Motor neuron (in vitro differentiated cells): ENCODE results near the gene LDLRAD4. TPM values are rescaled to one million over a fixed set of nuclear protein-coding genes. Genes with fewer than 3 reads are reported as not detected.

Experiments used
- ATAC-seq, 8 experiments: fragments of 200-7000 bp; cut with Tn5 transposase; replicated peaks in 6 of 8; 2 replicates each; pipeline ENCODE4 v1.8.0; 2021; ENCODE audit warnings: mild to moderate bottlenecking in 8 of 8, moderate library complexity in 8 of 8
- H3K27ac ChIP-seq, 2 donors: fragments of 250-450 bp; sonication (Bioruptor Pico); 2 replicates each; pipeline ENCODE4 v1.9.0; 2021; ENCODE audit warnings: antibody characterized with exemption in 2 of 2, mild to moderate bottlenecking in 2 of 2, moderate library complexity in 1 of 2
- H3K4me1 ChIP-seq, 2 donors: fragments of 250-450 bp; sonication (Bioruptor Pico); replicated peaks in 1 of 2; 2 replicates each; pipeline ENCODE4 v1.6.1; 2021; ENCODE audit warnings: antibody characterized with exemption in 2 of 2, mild to moderate bottlenecking in 2 of 2, moderate library complexity in 1 of 2
- H3K4me3 ChIP-seq, 5 donors: fragments of 250-450 bp; sonication (Bioruptor Pico); 2 replicates each; pipeline ENCODE4 v1.9.0; 2021; ENCODE audit warnings: antibody characterized with exemption in 5 of 5, mild to moderate bottlenecking in 5 of 5, moderate library complexity in 4 of 5
- WGBS, 10 experiments: fragments of 450-650 bp; shearing (Covaris generic); methylation state at CpG; one replicate each; pipeline ENCODE4 v1.0.0; 2022; 5-methylcytosine and 5-hydroxymethylcytosine counted together
- in situ Hi-C, 9 experiments: fragments of 400-800 bp; cut with MboI; loops; one replicate each; pipeline ENCODE4 v1.15.0; 2021; ENCODE audit warnings: low sequenced_read_pairs in 9 of 9, low pct_unique_long_range_greater_than_20kb in 2 of 9; ENCODE audit not compliant: unreplicated experiment in 9 of 9
- total RNA-seq, 8 experiments: library from RNA; unstranded; fragments of 300-600 nt; gene quantifications; 2 replicates each; pipeline versions ENCODE4 v1.2.3 to v1.2.4, GENCODE V29; 2022

The LDLRAD4 gene
- total RNA-seq, 8 experiments from 2014 or later = 0.25 to 39.8 (median 1.8) TPM

DNA sequence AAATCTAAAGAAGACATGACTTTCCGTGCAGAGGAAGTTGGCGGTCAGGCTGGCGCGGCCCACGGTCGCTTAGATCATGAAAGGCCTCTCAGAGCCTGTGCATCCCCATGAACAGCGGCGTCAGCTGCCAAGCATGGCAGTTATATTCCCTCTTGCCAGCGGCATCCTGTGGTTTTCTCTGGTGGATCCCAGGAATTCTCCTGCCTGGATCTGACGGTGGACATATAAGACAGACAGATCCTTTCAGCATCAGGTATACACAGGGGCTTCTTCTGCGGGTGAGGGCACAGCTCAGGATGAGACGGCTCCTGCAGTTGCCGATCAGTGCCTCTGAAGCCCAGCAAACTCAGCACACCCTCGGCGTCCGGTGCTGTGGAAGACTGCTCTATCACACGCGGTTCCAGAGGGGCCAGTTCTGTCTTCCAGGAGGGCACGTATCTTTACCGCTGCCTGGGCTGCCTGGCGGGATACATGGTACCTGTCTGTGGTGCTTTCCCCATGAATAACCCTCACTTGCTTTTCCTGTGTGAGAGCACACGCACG is 157.8 kb downstream of the LDLRAD4 start:
- Histone ChIP-seq H3K27ac (no peak overlapping the region), H3K4me3 (no peak overlapping the region), H3K4me1 (peaks cover 21 to 27% of the 10 kb centered on the region in 2 donors)
- in situ Hi-C loops = no loop called here
- ATAC-seq = no peak
- 70 to 98% (median 90%) methylated on average over 2 to 9 of the region's 23 CpGs; no CpG with 5 or more reads in 3 of the 10 experiments for WGBS, 10 experiments

DNA sequence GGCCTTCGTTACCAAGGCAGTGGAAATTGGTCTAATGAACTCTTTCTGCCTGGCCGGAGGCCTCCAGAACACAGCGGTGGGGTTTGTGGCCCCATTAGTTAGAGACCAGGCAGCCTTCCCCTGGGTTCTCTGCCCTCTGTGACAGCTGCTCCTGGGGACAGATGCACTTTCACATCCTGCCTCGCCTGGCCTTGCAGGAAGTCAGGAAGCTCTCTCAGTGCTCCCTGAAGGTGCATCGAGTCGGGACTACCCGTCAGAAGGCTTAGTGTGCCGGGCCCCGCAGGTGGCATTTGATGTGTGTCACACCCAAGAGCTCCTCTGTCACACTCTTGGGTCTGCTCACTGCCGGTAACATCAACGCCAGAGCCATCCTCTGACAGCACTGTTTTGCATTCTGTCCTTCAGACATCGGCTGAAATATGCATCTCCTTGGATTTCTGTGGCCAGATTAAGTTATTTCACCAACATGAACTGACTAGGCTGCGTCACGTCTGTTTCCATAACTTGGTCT is 158.3 kb downstream of the LDLRAD4 start:
- Histone ChIP-seq H3K4me1 (peaks cover 23 to 32% of the 10 kb centered on the region in 2 donors), H3K27ac (no peak overlapping the region), H3K4me3 (no peak overlapping the region)
- no peak for ATAC-seq
- 67 to 100% (median 92%) methylated on average over 1 to 5 of the region's 14 CpGs; no CpG with 5 or more reads in 3 of the 10 experiments for WGBS, 10 experiments
- in situ Hi-C loops = no loop called here

DNA sequence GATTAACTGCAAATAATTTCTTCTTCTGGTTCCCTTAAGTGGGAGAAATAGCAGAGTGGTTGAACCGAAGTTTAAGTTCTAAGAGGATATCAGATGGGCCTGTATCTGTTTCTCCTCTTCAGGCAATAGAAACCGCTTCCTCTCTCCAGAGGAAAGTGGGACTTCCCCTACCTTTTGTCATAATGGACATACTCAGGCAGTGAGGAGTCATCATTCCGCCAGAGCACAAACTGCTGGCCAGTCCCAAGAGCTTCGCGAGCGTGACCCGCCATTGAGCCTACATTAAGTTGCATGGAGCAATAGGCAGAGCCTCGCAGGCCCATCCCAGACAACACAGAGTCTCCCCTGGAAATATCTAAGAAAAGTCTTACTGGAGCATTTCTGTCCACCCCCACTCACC is 158.9 kb downstream of the LDLRAD4 start:
- in situ Hi-C loops = no loop called here
- H3K27ac ChIP-seq = no peak overlapping the region
- H3K4me3 ChIP-seq = no peak overlapping the region
- WGBS, 10 experiments = 82 to 100% (median 98%) methylated on average over 1 to 7 of the region's 8 CpGs; no CpG with 5 or more reads in 2 of the 10 experiments
- ATAC-seq = no peak
- H3K4me1 ChIP-seq = peaks cover 29 to 38% of the 10 kb centered on the region in 2 donors

DNA sequence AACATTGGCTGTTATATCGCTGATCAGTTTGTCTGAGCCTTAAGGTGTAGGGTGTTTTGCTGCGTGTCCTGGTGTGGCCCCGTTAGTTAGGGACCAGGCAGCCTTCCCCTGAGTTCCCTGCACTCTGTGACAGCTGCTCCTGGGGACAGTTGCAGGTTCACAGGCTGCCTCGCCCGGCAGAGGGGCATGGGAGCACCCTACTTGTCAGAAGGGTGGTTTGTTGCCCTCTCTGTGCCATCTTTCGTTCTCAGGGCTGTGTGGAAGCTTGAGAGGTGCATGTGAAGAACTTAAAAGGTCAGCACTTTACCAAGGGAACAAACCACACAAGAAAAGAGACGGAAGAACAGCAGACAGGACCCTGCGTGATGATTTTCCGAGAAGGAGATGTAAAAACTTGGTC is 159.6 kb downstream of the LDLRAD4 start:
- Histone ChIP-seq H3K4me3 (no peak overlapping the region), H3K4me1 (peaks cover 31 to 41% of the 10 kb centered on the region in 2 donors), H3K27ac (no peak overlapping the region)
- 80 to 100% (median 89%) methylated on average over 2 to 6 of the region's 9 CpGs; no CpG with 5 or more reads in 1 of the 10 experiments for WGBS, 10 experiments
- no peak for ATAC-seq
- in situ Hi-C loops = no loop called here

DNA sequence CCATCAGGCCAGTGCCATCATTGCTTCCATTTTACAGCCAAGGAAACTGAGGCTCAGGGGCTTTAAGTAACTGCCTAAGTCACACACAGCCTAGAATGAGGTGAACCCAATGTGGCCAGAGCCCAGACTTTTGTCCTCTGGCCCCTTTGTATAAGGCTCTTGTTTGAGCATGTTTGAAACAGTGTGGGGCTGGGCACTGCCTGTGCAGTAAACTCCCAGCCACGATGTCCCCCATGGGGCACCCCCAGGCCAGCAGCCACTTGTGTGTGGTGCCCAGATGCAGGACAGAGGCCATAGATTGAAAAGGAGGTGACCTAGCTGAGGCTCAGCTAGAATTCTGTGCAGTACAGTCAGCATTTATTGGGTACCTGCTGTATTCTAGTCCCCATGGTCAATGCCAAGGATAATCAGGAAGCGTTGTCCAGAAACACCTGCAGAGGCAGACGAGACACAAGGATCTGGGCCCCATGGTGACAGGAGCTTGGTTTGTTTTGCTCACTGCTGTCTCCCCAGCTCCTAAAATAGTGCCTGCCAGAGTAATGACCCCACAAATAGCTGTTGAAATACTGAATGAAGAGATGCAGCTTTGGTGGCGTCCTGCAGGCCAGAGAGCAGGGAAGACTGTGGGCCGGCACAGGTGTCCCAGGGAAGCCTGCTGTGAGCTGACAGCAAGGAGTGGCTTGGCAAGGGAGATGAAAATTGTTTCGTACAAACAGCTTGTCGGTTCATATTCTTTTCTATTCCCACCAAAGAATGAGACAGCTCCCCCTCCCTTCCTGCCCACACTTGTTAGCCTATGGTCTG is 160.7 kb downstream of the LDLRAD4 start:
- WGBS, 10 experiments = 54 to 95% (median 75%) methylated on average over 1 to 7 of the region's 7 CpGs; no CpG with 5 or more reads in 5 of the 10 experiments
- Histone ChIP-seq H3K27ac (no peak overlapping the region), H3K4me3 (no peak overlapping the region), H3K4me1 (peaks cover 29 to 41% of the 10 kb centered on the region in 2 donors)
- in situ Hi-C loops = no loop called here
- ATAC-seq = no peak

DNA sequence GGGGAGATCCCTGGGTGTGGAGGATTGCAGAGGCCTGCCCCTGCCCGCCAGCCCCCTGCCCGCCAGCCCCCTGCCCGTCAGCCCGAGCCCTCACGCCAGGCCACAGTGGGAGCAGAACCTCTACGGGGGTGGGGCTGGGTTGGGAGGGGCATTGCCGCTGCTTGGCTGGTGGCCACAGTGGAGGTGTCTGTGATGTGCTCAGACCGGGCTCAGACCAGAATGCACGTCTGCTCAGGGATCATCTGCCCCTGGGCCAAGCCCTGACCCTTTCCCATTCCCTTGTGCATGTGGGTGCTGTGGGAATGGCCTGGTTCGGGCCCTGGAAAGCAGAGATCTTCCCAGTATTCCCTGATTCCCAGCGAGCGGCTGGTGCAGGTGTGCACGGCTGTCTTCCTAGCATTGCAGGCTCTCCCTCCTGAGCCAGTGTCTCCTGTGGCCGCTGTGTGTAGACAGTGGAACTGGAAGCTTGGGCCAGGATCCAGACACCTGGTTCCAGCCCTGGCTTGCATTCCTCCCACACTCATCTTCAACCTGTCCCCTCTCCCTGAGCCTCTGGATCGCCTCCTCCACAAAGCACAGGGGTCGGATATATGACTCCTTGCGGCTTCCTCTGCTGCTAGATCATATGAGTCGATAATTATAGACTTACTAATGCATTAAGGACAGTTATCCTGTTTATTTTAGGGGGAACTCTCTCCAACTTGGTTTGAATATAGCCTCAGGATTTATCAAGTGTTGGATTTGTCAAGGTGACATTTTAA is 161.6 kb downstream of the LDLRAD4 start:
- WGBS, 10 experiments = 60 to 100% (median 80%) methylated on average over 1 to 4 of the region's 18 CpGs; no CpG with 5 or more reads in 2 of the 10 experiments
- H3K27ac ChIP-seq = no peak overlapping the region
- peaks cover 20 to 33% of the 10 kb centered on the region in 2 donors for H3K4me1 ChIP-seq
- no peak for ATAC-seq
- no peak overlapping the region for H3K4me3 ChIP-seq
- in situ Hi-C loops = no loop called here

DNA sequence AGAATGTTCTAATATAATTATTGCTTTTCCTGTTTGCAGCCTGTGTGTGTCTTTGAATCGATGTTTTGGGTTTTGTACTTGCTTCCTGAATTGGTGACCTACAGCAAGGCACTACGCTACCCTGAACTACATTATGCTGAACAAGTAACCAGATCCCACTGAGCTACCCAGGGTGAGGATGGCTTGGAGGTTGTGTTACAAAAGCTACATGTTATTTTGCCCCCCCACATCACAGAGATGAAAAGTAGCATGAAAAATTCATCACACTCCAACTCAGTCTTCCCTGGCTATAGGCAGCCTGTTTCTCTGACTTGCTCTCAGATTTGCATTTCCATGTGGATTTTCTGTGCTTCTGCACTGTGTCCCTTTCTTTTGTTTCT is 162.1 kb downstream of the LDLRAD4 start:
- no peak overlapping the region for H3K4me3 ChIP-seq
- WGBS, 10 experiments = 79 to 100% (median 100%) methylated on average over 1 to 2 of the region's 2 CpGs; no CpG with 5 or more reads in 3 of the 10 experiments
- no peak overlapping the region for H3K27ac ChIP-seq
- in situ Hi-C loops = no loop called here
- no peak for ATAC-seq
- peaks cover 16 to 29% of the 10 kb centered on the region in 2 donors for H3K4me1 ChIP-seq

DNA sequence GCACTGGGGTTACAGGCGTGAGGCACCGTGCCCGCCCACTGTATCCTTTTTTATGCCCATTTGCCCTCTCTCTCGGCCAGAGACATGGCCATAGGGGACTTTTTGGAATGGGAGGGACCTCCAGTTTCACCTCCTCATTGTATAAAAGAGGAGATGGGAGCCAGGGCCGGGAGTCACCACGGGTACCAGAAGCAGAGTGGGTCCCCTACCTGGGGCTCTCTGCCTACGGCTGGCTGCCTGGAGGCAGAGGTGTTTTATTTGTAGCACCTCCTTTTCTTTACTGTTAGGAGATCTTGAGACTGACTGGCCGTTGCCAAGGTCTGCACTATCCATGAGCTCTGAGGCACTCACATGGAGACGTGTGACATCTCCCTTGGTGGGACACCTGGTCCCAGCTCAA is 162.8 kb downstream of the LDLRAD4 start:
- Histone ChIP-seq H3K27ac (no peak overlapping the region), H3K4me1 (peaks cover 10 to 29% of the 10 kb centered on the region in 2 donors), H3K4me3 (no peak overlapping the region)
- WGBS, 10 experiments = 17 to 100% (median 98%) methylated on average over 1 to 4 of the region's 9 CpGs; no CpG with 5 or more reads in 6 of the 10 experiments
- ATAC-seq = peak in 3 of 8 experiments; percentile 9 to 19 (median 15)
- in situ Hi-C loops = no loop called here

DNA sequence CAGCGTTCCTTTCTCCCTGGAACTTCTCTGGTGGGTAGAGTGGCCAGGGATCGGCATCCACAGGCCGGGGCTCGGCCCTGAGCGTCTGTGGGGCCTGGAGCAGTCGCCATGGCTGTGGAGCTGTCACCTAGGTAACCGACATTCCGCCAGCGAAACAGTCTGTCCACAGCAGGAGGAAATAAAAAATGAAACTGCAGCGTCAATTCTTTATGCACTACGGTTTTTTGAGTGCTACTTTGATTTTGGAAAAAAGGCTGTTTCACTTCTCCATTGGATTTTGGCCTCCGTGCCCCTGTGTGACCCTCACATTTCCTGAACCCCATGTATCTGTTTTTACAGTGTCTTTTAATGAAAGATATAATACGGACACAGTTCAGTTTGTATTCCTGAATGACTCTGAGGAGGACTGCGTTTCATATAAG is 163.4 kb downstream of the LDLRAD4 start:
- WGBS, 10 experiments = 0 to 80% (median 65%) methylated on average over 1 to 12 of the region's 14 CpGs
- no peak overlapping the region for H3K27ac ChIP-seq
- H3K4me1 ChIP-seq = peaks cover 10 to 29% of the 10 kb centered on the region in 2 donors
- H3K4me3 ChIP-seq = no peak overlapping the region
- ATAC-seq = peak; percentile 82 to 95 (median 90)
- in situ Hi-C loops = no loop called here

DNA sequence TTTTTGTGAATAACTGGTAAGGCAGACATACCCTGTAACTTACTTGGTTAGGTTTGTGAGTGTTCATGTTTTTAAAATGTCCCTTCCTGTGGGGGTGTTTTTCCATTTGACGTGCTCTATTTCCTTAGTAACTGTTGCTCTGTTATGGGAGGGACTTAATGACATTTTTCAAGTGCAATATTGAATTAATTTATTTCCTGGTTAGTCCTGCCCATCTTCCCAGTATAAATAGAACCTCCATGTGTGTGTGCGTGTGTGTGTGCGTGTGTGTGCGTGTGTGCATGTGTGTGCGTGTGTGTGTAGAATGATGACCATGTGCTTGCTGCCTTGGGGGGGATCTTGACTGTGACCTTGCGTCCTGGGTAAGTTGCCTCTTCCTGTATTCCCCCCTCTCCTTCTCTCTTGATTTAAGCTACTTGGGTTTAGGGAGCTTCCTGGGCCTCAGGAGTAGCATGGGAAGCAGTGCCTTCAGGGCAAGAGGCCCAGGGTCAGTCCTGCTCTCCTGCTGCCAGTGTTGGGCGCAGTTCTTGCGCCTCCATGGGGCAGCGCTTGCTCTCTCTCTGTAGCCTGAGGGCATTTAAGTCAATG is 163.9 kb downstream of the LDLRAD4 start:
- Histone ChIP-seq H3K4me3 (no peak overlapping the region), H3K27ac (no peak overlapping the region), H3K4me1 (peaks cover 10 to 29% of the 10 kb centered on the region in 2 donors)
- 31 to 100% (median 85%) methylated on average over 1 to 7 of the region's 9 CpGs; no CpG with 5 or more reads in 2 of the 10 experiments for WGBS, 10 experiments
- peak; percentile 8 to 93 (median 46) for ATAC-seq
- in situ Hi-C loops = no loop called here

DNA sequence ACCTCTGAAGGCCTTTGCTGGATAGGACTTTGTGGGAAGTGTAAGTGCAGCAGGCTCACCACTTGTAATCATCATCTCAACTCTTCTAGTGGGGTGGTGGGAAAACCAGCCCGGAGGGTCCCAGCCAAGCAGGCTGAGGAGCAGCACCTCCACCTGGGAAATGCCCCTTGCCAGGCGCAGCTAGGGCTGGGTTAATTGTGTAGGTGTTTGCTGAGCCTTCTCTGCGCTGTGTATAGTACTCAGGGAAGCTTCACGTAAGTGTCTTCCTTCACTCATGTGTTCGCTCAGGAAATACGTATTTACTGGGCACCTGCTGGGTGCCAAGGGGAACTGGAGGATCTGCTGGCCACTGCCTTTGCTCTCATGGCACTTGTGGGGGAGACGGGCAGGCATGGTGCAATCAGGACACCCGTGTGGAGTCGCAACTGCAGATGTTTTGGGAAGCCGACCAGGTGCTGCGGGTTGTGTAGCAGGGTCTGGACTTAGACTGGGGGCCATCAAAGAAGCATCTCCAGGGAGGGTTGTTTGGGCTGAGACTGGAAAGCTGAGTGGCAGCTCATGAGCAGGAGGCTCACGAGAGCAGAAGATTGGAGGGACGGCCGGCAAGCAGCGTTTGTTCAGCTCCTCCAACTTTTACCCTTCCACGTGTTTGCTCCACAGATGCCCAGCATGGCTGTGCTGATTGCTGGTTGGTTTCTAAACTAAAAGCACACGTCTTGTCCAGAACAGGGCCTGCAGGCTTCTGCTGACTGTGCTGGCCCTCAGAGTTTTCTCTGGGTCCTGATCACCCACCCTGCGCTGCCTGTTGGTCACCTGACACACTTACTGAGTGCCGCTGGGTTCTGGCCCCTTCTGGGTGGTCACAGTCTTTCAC is 164.6 kb downstream of the LDLRAD4 start:
- in situ Hi-C loops = no loop called here
- ATAC-seq = no peak
- Histone ChIP-seq H3K4me3 (no peak overlapping the region), H3K27ac (no peak overlapping the region), H3K4me1 (peaks cover 10 to 29% of the 10 kb centered on the region in 2 donors)
- WGBS, 10 experiments = 62 to 100% (median 84%) methylated on average over 1 to 7 of the region's 19 CpGs; no CpG with 5 or more reads in 3 of the 10 experiments
